GM19463 (cell line): ENCODE measurements around the gene PEX5L.

ENCODE experiments used
- ATAC-seq: cut with Tn5 transposase; IDR thresholded peaks from one replicate; pipeline ENCODE4 v1.9.1; 2021; ENCODE audit warnings: mild to moderate bottlenecking, moderate library complexity; ENCODE audit not compliant: unreplicated experiment

The PEX5L gene

DNA sequence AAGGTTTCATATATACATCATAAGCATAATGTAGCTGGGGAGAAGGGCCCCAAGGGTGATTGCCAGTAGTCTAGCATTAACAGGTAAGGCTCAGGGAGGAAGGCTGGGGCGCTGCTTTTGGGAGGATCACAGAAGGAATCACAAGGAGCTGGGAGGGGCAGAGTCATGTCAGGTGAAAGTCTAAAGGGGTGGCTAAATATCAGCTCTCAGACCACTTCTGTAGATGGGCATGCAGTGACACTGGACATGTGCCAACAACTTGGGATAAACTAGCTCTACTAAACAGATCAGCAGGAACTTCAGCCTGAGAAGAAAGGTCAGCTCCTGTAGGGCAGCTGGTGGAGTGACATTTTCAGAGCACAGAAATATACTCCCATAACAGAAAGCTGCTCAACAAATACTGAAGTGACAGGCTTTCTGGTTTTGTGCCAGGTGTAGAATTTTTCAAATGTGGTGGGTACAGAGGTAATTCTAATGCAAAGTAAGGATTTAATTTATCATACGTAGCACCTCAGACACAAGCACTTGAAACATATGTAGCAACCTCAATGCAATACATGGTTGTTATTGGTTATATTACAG, 79.4 kb downstream of the PEX5L start:
- peak; percentile 18 for ATAC-seq

DNA sequence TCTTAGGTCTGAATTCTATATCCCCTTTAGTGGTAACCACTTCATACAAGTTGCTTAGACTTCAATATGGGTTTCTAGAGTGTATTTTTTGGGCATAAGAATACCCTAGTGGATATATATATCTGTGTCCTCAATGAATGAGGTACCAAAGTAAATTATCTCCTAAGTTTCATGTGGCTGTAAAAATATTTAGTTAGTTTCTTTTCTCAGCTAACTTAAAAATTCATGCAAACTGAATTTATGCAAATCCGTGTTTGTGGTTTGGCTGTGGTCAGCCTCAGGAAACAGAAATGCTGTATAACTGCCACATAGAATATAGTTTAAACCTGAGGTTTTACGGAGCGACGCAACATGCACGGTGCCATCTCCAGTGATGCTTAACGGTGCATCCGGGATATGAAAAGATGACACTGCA, 80.3 kb downstream of the PEX5L start:
- peak; percentile 74 for ATAC-seq

DNA sequence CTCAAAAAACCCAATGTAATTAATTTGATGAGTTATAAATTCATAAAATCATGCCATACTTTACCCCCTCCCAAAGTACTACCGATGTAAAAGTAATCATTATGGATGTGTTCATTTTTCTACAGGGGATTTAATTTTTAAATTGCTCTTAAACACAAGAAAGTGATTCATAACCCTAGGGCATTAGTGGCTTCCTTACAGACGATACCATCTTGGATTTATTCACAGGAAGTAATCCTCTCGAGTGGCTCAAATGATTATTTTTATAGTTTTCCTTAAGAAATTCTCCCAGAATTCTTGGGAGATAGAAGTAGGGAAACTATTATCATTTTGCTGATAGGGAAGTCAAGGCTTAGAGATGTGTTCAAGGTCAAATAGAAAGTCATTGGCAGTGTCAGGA, 80.9 kb downstream of the PEX5L start:
- no peak for ATAC-seq

DNA sequence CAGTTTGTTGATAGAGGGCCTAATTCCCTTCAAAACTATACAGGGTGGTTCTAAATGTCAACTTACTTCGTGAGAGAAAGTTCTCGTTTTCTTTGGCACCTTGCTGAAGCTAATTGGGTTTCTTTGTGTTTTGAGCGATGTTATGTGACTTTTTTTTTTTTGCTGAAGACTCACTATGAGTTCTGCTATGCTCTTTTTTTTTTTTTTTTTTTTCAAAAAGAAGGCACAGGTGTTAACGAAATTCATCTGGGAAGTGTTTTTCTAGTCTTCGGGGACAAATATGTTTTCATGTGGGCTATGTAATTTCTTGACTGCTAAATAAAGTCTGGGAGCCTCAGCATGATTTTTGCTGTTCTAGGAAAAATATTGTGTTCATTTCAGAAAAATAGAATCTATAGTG, 81.5 kb downstream of the PEX5L start:
- ATAC-seq = no peak

DNA sequence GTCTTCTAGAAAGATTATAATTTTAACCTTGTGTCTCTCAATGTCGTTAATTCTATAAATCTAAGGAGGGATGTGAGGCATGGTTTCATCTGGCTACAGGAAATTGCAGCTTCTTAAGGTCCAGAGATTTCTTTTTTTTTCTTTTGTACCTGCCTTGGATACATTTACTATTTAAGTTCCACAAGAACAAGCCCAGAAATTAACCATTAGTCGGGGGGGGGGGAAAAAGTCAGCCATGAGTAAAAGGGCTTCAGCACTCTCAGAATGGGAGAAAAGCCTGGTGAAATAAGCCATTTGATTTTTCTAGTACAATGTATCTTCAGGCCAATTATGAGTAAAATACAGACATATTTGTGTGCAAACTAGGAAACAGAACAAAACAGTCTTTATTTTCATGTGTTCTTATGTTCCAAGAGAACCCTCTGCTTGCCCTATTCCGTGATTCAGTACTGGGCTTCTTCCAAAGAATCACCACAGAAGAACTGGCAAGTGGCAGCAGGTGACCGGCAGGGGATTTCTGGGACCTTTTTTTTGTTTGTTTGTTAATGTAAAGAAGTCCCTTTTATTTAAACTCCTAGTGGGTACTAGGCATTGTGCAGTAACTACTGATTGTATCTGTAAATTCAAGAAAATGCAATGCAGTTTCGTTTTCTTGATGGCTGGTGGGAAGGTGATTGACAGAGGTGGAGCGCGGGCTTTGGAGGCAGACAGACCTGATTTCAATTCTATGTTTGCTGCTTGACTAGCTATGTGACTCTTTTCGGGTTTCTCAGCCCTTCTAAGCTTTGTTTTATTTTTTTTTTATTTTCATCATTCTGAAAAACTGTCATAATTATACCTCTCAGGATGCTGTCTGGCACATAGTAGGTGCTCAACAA, 82.5 kb downstream of the PEX5L start:
- no peak for ATAC-seq

DNA sequence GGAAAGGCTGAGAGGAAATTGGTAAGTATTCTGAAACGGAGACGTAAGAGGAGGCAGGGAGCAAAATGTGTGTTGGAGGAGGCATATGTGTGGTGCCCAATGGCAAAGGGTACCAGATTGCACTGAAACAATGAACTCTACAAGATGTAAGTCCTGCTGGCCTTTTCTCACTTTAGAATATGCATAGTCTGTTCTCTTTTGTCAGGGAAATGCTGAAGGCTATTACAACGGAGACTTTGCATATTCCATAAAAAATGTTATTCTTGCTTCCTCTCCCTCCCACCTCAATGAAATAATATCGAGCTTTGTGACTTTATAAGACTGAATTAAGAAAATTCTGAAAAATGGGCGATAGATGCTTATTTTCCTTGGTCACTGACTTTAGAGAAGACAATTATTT, 85.9 kb downstream of the PEX5L start:
- ATAC-seq = no peak

DNA sequence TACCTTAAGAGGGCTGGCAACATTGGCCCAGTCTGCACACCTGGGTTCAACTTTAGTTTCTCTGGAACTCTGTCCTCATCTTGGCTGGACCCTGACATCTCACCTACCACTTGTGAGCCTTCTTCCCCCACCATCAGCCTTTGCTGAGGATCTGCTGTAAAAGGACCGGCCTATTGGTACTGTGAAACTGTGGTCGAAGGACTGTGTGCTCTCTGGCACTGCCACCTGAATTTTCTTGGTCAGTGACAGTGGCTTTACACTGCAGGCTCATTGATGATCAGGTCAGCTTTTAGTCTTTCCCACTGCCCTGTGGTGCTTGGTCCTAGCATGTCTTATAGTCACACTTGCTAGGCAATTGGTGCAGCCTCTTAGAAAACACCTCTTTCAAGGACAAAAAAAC, 86.9 kb downstream of the PEX5L start:
- peak; percentile 4 for ATAC-seq

DNA sequence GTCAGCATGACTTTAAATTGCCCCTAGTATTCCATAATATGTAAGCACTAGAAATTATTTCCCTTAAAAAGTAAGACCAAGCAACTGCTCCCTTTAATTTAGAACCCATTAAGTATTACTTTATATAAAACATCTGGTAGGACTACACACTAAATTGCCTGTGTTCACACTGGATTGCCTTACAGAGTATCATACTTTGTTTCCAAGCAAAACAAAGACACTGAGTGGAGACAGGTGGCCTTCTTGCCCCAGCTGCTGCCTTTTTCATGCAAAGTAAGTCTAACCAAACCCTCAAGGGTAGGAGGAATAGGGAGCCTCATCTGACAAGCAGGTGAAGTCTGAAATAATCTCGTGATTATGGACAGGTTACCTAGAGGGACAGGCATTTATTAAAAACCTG, 87.3 kb downstream of the PEX5L start:
- peak; percentile 85 for ATAC-seq

DNA sequence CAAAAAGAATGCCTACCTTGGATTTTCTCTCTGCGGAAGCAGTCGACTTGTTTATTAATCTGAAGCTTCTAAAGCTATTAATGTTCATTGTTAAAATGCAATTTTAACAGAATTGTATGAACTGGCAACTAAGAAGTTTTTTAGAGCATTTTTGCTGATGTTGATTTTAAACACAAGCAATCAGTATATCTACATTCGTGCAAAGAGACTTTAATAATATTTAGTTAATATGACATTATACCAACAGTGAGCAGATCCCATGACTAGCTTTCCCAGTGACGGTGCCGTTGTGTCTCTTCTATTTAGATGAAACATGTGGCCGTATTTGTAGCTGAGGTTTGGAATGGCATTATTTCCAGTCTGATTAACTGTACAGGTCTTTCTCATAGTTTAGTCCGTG, 88.0 kb downstream of the PEX5L start:
- ATAC-seq = no peak

DNA sequence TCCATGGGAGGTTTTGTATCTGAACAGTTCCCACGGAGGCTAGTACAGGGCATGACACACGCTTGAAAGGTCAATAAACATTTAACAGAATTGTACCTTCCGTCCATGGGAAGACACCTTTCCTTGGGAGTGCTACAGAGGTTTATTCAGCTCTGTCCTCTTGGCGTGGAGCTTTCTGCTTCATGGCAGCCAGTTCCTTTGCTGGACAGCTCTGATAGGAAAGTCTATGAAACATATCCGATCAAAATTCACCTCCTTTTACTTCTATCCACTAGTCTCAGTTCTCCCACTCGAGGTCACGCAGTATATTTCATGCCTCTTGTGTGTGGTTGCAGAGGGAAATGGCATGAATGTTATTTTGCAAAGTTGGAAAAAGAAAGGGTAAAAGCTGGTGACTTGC, 91.2 kb downstream of the PEX5L start:
- ATAC-seq = no peak

DNA sequence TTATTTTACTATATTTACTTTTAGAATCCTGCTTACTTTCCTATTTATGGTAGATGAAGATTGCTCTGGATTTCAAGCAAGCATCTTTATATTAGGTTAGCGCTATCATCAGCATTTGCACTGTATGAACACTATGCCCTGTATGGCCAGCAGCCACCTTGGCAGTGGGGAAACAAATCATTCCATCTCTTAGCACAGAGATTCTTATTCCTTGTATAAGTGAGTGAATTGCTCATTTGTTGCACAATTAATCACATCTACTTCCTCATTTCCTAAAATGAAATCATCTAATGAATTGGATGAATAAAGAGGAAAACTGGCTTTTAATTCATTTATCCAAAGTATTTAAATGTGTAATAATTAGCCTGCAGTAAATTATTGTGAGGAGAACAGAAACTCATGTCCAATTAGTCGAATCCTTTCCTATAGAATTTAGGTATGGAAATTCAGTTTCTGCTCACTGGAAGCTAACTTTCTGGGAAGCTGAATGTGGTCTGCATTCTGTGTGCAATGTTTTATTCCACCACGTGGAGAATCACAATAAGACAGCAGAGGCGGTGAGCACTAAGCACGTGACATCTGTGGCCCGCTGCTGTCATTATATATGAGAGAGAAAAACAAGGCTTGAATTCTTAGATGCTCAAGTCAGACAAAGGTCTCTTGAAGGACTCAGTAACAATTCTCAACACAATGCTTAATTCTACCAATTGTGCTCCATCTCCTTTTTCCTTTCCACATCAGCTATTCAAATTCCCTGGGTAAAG, 93.4 kb downstream of the PEX5L start:
- ATAC-seq = no peak

DNA sequence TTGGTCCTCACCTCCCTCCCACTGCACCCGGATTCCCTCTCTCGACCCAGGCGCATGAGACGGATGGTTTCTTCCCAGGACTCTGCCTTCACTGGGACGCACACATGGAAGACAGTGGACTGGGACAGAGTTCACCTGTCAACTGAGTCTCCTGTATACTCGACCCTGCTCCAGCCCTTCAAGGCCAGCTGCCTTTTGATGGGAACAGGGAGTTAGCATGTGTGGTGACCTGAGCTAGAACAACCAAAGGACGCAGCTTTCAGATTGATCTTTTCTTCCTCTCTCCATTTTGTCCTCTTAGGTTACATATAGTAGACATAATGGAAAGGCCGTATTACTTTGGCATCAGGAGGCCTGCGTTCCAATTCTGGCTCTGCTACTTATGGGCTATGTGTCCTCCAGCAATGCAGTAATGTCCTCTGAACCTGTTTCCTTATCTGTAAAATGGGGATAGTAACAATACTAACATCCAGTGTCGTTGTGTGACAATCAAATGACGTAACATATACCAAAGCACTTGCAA, 94.1 kb downstream of the PEX5L start:
- ATAC-seq = peak; percentile 17

DNA sequence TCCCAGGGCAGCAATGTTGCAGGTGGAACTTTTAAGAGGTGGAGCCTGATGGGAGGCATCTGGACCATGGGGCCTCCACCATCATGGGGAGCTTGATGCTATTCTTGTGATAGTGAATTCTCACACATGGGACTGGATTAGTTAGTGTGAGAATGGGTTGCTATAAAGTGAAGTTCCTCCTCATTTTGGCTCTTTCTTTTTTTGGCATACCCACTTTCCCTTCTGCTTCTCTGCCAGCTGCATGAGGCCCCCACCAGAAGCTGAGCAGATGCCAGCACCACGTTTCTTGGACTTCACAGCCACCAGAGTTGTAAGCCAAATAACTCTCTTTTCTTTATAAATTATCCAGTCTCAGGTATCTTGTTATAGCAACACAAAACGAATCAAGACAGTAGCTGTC, 101.0 kb downstream of the PEX5L start:
- no peak for ATAC-seq

DNA sequence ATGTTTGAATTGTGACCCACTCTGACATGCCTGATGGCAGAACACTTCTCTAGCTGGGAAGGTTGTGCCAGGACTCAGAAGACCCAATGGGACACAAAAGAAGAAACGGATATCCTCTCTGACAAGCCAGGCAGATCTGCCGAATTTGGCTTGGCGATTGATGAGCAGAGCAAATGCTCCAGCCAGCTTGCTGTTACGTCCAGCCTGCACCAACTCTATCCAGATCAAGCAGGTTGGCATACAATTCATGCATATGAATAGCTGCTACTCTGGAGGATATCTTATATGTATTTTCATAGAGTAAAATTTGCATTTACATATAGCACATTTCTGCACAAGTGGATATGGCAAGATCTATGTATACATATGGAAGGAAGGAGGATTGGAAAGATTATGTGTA, 102.8 kb downstream of the PEX5L start:
- no peak for ATAC-seq

DNA sequence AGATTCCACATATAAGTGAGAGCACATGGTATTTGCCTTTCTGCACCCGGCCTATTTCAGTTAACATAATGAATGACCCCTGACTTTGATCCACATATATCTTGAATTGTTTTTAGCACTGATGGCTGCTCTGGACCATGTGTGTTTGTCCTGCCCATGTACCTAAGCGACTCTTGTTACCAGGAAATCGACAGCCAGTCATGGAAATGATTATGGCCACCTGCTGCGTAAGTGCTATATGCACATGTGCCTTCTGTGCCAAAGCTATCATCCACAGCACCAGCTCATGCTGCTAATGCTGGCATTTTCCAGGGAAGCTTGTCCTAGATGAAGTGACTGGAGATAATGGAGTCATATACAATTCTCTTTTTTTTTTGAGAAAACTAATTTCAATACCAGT, 103.7 kb downstream of the PEX5L start:
- no peak for ATAC-seq

DNA sequence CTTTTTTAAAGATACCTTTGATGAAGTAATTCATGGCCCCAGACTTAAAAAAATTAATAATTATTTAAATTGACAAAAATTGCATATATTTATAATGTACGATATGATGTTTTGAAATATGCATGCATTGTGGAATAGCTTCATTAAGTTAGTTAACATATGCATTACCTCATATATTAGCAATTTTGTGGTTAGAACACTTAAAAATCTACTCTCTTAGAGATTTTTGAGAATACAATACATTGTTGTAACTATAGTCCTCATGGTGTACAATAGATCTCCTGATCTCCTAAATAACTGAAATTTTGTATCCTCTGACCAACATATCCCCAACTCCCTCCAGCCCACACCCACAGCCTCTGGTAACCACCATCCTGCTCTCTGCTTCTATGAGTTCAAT, 104.1 kb downstream of the PEX5L start:
- no peak for ATAC-seq

DNA sequence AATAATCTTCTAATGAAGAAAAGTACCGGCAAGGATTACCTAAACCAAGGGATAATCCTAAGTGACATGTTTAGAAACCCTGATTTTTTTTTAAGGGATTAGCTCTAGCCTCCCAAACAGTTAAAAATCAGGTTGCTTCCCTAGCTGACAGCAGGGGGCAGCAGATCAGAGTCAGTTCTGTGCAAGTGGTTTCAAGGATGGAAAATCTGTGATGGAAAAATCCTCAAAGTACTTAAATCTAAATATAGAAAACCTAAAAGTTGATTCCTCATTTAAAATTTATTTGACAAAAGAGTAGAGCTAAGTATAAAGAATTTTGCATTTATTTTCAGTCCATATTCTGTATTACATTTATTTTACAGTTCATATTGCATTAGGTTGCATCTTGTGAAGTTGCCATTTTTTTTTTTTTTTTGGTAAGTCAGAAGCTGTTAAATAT, 107.6 kb downstream of the PEX5L start:
- ATAC-seq = no peak

DNA sequence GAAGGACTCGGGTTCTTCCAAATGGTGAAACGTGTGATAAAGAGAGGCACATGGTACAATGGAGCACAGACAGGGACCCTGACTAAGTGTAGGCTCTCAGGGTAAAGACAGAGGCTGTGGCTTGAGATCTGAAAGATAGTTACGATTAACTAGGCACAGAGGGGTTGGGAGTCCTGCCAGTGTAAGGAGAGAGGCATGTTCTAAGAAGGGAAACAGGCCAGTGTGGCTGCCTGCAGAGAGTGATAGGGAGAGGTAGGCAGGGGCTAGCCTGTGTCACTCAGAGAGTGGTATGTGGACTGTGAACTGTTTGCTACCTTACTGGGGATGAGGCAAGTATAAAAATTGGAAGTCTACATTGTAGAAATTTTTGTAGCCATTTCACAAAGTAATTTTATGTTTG, 109.5 kb downstream of the PEX5L start:
- ATAC-seq = no peak

DNA sequence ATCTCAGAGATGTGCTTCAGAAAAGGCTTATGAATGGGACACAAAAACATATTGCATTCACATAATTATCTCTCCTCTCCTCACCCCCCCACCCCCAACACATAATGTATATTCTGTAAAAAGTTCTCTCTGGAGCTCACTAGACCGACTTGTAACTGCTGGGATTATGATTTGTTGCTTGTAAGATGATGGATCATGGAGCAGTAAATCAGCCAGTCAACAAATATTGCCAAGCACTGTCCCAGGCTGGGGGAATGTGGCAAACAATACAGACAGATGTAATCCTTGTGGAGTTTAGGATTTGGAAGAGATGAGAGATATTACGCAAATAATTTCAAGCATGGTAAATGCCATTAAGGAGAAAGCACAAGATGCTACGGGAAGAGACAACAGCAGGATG, 114.8 kb downstream of the PEX5L start:
- no peak for ATAC-seq

DNA sequence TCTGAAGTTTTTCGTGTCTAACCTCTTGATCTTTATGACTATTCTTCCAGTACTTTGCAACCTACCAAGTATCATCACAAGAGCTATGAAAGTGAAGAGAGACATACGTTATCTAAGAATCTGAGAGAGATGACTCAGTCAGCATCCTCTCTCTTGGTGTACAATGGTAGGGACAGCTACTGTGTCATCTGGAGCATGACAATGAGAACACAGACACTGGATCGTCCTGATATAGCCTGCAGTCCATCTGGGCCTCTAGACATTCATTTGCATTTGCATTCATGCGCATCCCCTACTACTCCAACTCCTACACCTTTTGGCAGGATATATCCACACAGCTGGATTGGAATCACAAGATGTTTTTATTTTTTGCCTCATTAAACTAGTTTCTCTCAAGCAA, 115.2 kb downstream of the PEX5L start:
- ATAC-seq = peak; percentile 97

DNA sequence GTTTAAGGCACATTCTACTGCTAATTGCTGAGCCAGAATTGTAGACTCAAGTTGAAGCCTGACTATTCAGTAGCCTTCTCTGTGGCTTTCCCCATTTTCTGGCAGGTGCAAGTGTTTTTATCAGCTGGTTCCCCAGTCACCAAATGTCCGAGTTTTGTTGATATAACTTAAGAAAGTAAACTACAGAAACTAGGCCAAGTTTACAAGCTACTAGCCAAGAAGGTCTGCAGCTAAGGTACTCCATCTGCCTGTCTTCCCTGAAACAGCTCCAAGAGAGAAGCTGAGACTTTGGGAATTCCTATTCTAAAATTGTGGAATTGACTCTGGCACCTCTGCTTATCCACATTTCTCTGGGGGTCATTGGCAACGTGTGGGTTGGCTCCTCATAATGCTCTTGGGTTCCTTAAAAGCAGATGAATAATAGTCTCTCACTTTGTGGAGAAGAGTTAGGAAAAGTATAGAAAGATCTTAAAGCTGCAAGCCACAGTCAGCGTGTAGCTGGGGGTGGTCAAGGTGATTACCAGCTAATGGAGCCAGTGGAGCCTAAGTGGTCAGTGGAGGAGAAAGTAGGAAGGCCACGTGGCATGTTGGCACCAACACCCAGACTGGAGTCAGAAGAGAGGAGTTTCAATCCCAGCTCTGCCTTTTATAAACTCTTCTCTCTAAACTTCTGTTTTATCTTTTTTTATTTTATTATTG, 128.8 kb downstream of the PEX5L start:
- no peak for ATAC-seq
